Measurements from ENCODE around the gene ZNF235.

DNA sequence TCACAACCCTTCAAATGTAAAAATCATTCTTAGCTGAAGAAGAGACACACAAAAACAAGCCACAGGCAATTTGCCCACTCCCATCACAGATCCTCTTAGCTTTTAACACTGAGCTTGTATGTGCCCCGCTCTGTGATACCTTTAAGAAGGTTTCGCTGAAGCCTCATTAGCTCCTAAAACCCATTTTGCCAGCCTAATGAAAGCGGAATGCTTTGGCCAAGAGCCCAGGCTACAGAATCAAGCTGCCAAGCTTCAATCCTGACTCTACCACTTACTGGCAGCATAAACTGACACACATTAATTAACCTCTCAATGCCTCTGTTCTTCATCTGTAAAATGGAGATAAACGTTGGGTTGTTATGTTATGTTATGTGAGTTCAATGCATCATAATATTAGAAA is 41.1 kb upstream of the ZNF235 start:
- TF ChIP-seq, protein P1, sequence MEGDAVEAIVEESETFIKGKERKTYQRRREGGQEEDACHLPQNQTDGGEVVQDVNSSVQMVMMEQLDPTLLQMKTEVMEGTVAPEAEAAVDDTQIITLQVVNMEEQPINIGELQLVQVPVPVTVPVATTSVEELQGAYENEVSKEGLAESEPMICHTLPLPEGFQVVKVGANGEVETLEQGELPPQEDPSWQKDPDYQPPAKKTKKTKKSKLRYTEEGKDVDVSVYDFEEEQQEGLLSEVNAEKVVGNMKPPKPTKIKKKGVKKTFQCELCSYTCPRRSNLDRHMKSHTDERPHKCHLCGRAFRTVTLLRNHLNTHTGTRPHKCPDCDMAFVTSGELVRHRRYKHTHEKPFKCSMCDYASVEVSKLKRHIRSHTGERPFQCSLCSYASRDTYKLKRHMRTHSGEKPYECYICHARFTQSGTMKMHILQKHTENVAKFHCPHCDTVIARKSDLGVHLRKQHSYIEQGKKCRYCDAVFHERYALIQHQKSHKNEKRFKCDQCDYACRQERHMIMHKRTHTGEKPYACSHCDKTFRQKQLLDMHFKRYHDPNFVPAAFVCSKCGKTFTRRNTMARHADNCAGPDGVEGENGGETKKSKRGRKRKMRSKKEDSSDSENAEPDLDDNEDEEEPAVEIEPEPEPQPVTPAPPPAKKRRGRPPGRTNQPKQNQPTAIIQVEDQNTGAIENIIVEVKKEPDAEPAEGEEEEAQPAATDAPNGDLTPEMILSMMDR (IDR thresholded peaks at IDR 0.05; ENCODE audit: low read depth, low read length): no peak
- no peak for TF ChIP-seq EZH2phosphoT487 (IDR thresholded peaks at IDR 0.05; ENCODE audit: low read depth)

Data from OCI-LY3 (cell line).